Measurements from ENCODE around the gene AKIRIN2. TPM values are rescaled to one million over a fixed set of nuclear protein-coding genes. Genes with fewer than 3 reads are reported as not detected.

Gene AKIRIN2
- total and polyA plus RNA-seq, 2 of the 13 experiments (the other 11 are each of a cell fraction or from before 2014, with no cell fraction given), result 15.6 to 23.4 TPM

DNA sequence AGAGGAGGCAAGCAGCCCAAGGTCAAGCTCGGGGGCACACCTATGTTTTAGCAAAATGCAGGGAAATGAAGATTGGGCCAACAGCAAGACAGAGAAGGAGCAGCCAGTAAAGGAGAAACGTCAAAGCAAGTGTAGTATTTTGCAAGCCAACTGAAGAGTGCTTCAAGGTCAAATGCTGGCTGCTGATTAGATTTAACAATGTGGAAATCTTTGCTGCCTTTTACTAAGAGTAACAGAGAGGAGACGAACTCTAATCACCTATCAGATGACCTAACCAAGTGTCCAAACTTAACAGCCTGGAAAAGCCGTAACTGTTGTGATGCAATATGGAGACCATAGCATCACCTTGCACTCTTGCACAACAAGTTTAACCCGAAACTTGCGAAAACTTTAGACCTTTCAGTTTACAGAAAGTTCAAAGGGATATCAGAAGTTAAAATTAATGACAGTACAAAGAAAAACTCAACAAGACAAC, 30.4 kb downstream of the AKIRIN2 start (continued):
- peak; percentile 86 for TF ChIP-seq PPARG (CRISPR knock-in tag; conservative IDR thresholded peaks at IDR 0.05)
- TF ChIP-seq MTA3 (CRISPR knock-in tag; IDR thresholded peaks at IDR 0.05), result no peak
- TF ChIP-seq, protein P1, sequence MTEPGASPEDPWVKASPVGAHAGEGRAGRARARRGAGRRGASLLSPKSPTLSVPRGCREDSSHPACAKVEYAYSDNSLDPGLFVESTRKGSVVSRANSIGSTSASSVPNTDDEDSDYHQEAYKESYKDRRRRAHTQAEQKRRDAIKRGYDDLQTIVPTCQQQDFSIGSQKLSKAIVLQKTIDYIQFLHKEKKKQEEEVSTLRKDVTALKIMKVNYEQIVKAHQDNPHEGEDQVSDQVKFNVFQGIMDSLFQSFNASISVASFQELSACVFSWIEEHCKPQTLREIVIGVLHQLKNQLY (CRISPR knock-in tag; IDR thresholded peaks at IDR 0.05), result peak; percentile 92
- no peak for TF ChIP-seq SMAD9 (CRISPR knock-in tag; IDR thresholded peaks at IDR 0.05)
- 0 out of 2 replicates have a peak, but pooled peaks have one; percentile 49 for TF ChIP-seq ZMAT3 (CRISPR knock-in tag; conservative IDR thresholded peaks at IDR 0.05)
- TF ChIP-seq FOSL2 (CRISPR knock-in tag; IDR thresholded peaks at IDR 0.05), result peak; percentile 93
- TF ChIP-seq, protein P2, sequence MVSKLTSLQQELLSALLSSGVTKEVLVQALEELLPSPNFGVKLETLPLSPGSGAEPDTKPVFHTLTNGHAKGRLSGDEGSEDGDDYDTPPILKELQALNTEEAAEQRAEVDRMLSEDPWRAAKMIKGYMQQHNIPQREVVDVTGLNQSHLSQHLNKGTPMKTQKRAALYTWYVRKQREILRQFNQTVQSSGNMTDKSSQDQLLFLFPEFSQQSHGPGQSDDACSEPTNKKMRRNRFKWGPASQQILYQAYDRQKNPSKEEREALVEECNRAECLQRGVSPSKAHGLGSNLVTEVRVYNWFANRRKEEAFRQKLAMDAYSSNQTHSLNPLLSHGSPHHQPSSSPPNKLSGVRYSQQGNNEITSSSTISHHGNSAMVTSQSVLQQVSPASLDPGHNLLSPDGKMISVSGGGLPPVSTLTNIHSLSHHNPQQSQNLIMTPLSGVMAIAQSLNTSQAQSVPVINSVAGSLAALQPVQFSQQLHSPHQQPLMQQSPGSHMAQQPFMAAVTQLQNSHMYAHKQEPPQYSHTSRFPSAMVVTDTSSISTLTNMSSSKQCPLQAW (CRISPR knock-in tag; IDR thresholded peaks at IDR 0.05), result peak; percentile 96
- TF ChIP-seq, protein P3, sequence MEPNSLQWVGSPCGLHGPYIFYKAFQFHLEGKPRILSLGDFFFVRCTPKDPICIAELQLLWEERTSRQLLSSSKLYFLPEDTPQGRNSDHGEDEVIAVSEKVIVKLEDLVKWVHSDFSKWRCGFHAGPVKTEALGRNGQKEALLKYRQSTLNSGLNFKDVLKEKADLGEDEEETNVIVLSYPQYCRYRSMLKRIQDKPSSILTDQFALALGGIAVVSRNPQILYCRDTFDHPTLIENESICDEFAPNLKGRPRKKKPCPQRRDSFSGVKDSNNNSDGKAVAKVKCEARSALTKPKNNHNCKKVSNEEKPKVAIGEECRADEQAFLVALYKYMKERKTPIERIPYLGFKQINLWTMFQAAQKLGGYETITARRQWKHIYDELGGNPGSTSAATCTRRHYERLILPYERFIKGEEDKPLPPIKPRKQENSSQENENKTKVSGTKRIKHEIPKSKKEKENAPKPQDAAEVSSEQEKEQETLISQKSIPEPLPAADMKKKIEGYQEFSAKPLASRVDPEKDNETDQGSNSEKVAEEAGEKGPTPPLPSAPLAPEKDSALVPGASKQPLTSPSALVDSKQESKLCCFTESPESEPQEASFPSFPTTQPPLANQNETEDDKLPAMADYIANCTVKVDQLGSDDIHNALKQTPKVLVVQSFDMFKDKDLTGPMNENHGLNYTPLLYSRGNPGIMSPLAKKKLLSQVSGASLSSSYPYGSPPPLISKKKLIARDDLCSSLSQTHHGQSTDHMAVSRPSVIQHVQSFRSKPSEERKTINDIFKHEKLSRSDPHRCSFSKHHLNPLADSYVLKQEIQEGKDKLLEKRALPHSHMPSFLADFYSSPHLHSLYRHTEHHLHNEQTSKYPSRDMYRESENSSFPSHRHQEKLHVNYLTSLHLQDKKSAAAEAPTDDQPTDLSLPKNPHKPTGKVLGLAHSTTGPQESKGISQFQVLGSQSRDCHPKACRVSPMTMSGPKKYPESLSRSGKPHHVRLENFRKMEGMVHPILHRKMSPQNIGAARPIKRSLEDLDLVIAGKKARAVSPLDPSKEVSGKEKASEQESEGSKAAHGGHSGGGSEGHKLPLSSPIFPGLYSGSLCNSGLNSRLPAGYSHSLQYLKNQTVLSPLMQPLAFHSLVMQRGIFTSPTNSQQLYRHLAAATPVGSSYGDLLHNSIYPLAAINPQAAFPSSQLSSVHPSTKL (CRISPR knock-in tag; IDR thresholded peaks at IDR 0.05), result peak; percentile 100
- no peak for TF ChIP-seq ATAD3A (CRISPR knock-in tag; IDR thresholded peaks at IDR 0.05)
- TF ChIP-seq MIXL1 (CRISPR knock-in tag; IDR thresholded peaks at IDR 0.05), result peak; percentile 99
- TF ChIP-seq GFI1 (CRISPR knock-in tag; IDR thresholded peaks at IDR 0.05; ENCODE audit: borderline replicate concordance), result peak; percentile 95
- peak; percentile 27; the same call in 1 of the 2 replicates for TF ChIP-seq SP4 (CRISPR knock-in tag; IDR thresholded peaks at IDR 0.05)
- TF ChIP-seq, protein P4, sequence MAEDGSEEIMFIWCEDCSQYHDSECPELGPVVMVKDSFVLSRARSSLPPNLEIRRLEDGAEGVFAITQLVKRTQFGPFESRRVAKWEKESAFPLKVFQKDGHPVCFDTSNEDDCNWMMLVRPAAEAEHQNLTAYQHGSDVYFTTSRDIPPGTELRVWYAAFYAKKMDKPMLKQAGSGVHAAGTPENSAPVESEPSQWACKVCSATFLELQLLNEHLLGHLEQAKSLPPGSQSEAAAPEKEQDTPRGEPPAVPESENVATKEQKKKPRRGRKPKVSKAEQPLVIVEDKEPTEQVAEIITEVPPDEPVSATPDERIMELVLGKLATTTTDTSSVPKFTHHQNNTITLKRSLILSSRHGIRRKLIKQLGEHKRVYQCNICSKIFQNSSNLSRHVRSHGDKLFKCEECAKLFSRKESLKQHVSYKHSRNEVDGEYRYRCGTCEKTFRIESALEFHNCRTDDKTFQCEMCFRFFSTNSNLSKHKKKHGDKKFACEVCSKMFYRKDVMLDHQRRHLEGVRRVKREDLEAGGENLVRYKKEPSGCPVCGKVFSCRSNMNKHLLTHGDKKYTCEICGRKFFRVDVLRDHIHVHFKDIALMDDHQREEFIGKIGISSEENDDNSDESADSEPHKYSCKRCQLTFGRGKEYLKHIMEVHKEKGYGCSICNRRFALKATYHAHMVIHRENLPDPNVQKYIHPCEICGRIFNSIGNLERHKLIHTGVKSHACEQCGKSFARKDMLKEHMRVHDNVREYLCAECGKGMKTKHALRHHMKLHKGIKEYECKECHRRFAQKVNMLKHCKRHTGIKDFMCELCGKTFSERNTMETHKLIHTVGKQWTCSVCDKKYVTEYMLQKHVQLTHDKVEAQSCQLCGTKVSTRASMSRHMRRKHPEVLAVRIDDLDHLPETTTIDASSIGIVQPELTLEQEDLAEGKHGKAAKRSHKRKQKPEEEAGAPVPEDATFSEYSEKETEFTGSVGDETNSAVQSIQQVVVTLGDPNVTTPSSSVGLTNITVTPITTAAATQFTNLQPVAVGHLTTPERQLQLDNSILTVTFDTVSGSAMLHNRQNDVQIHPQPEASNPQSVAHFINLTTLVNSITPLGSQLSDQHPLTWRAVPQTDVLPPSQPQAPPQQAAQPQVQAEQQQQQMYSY (CRISPR knock-in tag; IDR thresholded peaks at IDR 0.05), result no peak
- no peak for TF ChIP-seq ZSCAN25 (CRISPR knock-in tag; IDR thresholded peaks at IDR 0.05)
- TF ChIP-seq, protein P5, sequence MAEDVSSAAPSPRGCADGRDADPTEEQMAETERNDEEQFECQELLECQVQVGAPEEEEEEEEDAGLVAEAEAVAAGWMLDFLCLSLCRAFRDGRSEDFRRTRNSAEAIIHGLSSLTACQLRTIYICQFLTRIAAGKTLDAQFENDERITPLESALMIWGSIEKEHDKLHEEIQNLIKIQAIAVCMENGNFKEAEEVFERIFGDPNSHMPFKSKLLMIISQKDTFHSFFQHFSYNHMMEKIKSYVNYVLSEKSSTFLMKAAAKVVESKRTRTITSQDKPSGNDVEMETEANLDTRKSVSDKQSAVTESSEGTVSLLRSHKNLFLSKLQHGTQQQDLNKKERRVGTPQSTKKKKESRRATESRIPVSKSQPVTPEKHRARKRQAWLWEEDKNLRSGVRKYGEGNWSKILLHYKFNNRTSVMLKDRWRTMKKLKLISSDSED (CRISPR knock-in tag; IDR thresholded peaks at IDR 0.05), result no peak
- TF ChIP-seq, protein P6, sequence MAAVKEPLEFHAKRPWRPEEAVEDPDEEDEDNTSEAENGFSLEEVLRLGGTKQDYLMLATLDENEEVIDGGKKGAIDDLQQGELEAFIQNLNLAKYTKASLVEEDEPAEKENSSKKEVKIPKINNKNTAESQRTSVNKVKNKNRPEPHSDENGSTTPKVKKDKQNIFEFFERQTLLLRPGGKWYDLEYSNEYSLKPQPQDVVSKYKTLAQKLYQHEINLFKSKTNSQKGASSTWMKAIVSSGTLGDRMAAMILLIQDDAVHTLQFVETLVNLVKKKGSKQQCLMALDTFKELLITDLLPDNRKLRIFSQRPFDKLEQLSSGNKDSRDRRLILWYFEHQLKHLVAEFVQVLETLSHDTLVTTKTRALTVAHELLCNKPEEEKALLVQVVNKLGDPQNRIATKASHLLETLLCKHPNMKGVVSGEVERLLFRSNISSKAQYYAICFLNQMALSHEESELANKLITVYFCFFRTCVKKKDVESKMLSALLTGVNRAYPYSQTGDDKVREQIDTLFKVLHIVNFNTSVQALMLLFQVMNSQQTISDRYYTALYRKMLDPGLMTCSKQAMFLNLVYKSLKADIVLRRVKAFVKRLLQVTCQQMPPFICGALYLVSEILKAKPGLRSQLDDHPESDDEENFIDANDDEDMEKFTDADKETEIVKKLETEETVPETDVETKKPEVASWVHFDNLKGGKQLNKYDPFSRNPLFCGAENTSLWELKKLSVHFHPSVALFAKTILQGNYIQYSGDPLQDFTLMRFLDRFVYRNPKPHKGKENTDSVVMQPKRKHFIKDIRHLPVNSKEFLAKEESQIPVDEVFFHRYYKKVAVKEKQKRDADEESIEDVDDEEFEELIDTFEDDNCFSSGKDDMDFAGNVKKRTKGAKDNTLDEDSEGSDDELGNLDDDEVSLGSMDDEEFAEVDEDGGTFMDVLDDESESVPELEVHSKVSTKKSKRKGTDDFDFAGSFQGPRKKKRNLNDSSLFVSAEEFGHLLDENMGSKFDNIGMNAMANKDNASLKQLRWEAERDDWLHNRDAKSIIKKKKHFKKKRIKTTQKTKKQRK (IDR thresholded peaks at IDR 0.05; ENCODE audit: low read length), result no peak
